Measurements from ENCODE around the gene RAB37. TPM values are rescaled to one million over a fixed set of nuclear protein-coding genes. Genes with fewer than 3 reads are reported as not detected.

RAB37 gene
- total and polyA plus RNA-seq, 2 of the 13 experiments (the other 11 are each of a cell fraction or from before 2014, with no cell fraction given), result 0.91 to 3.7 TPM

- peak; percentile 75; the same call in 1 of the 2 replicates for TF ChIP-seq POGK (CRISPR knock-in tag; conservative IDR thresholded peaks at IDR 0.05)
Measured at GRCh38 chr17:74744714-74745547, 7.9 kb downstream of the RAB37 start (continued).

GRCh38 chr17:74745548-74746177, 8.6 kb downstream of the RAB37 start:
- Histone ChIP-seq H3K4me1 (ENCODE audit: insufficient read depth, low read length) (peaks cover 59% of the 10 kb centered on the region), H3K4me2 (ENCODE audit: low read depth, low read length) (peak overlapping the region; percentile 99), H3K79me2 (ENCODE audit: insufficient read depth, low read length) (peaks cover 23% of the 10 kb centered on the region), H3K27me3 (ENCODE audit: control insufficient read depth in 1 of 2, insufficient read depth in 2 of 2, low read length in 2 of 2) (peaks cover 3 to 20% of the 10 kb centered on the region in 2 experiments; a peak in 2 of 5 replicates), H3K4me3 (replicated peaks in 1 of 3; ENCODE audit: insufficient read depth in 1 of 3, low read depth in 2 of 3, low read length in 3 of 3) (peak overlapping the region in 1 of 3 experiments; percentile 99; a peak in 2 of 6 replicates), H3K27ac (ENCODE audit: extremely low read length, insufficient read depth, low read length) (no peak overlapping the region), H3K9me3 (ENCODE audit: low read length) (no peaks in the 10 kb centered on the region), H3K36me3 (replicated peaks in 1 of 2; ENCODE audit: control insufficient read depth in 1 of 2, insufficient read depth in 2 of 2, low read length in 2 of 2) (no peaks in the 10 kb centered on the region), H3K9ac (ENCODE audit: insufficient read depth, low read depth, low read length) (peak overlapping the region; percentile 16), H2AFZ (ENCODE audit: low read length) (no peak overlapping the region), H4K20me1 (ENCODE audit: insufficient read depth, low read length) (no peaks in the 10 kb centered on the region)
- WGBS (ENCODE audit: low lambda C conversion rate), result 53% methylated on average over 8 of the region's 8 CpGs
- CTCF ChIA-PET (ENCODE audit: low intra/inter-chr PET ratio, low total read pairs), result interaction anchor here (1.3 to 9.0 kb wide), 8 partner anchors 9 to 88 kb away, joined by 4 to 219 read pairs (median 10); partner anchors contain the start of genes NAT9 and RAB37
- POLR2A ChIA-PET, result interaction anchor here (0.6 to 21.5 kb wide), 6 partner anchors 8 to 127 kb away, joined by 3 to 1459 read pairs (median 12); partner anchors contain the start of genes FDXR, NAT9 and RAB37
- intact Hi-C loops (cut with micrococcal nuclease; ENCODE audit: unreplicated experiment), result loop anchor here (1.0 to 2.0 kb wide), 2 partner anchors 25 to 119 kb away; no protein-coding TSS in a partner anchor
- FAIRE-seq (no peak), DNase-seq (ENCODE audit: low spot score) (no peak), ATAC-seq (no peak)
- in situ Hi-C loops (cut with HindIII; ENCODE audit: extremely low pct_ligation_motif_present, low pct_unique_long_range_greater_than_20kb), result loop anchor here (5.0 kb wide), 1 partner anchor 37 kb away; no protein-coding TSS in a partner anchor
- no TSS peak for BruUV-seq (replicated peaks)
- TF ChIP-seq ZNF788 (CRISPR knock-in tag; IDR thresholded peaks at IDR 0.05; ENCODE audit: borderline replicate concordance) (0 out of 2 replicates have a peak, but pooled peaks have one; percentile 26), ZXDC (CRISPR knock-in tag; IDR thresholded peaks at IDR 0.05) (no peak), SP4 (CRISPR knock-in tag; IDR thresholded peaks at IDR 0.05) (no peak), HMG20A (CRISPR knock-in tag; IDR thresholded peaks at IDR 0.05; ENCODE audit: borderline replicate concordance) (no peak), SIN3B (IDR thresholded peaks at IDR 0.05; ENCODE audit: low read length) (no peak), NR2C2 (CRISPR knock-in tag; IDR thresholded peaks at IDR 0.05; ENCODE audit: borderline replicate concordance) (0 out of 2 replicates have a peak, but pooled peaks have one; percentile 1), SAFB2 (CRISPR knock-in tag; IDR thresholded peaks at IDR 0.05; ENCODE audit: borderline replicate concordance, low read depth) (0 out of 2 replicates have a peak, but pooled peaks have one; percentile 25), ZNF253 (CRISPR knock-in tag; IDR thresholded peaks at IDR 0.05; ENCODE audit: borderline replicate concordance) (0 out of 2 replicates have a peak, but pooled peaks have one; percentile 19), ZSCAN22 (CRISPR knock-in tag; IDR thresholded peaks at IDR 0.05) (no peak), ZNF224 (CRISPR knock-in tag; IDR thresholded peaks at IDR 0.05) (peak; percentile 49; the same call in 1 of the 2 replicates), ATF6 (CRISPR knock-in tag; conservative IDR thresholded peaks at IDR 0.05) (no peak), ZEB1 (IDR thresholded peaks at IDR 0.05; ENCODE audit: insufficient replicate concordance, low read depth) (peak; percentile 9)

Measured in HepG2 (cell line).